GM12875 (cell line): ENCODE measurements around the gene VAV3.

ENCODE experiments used
- H3K4me3 ChIP-seq: one replicate; pipeline ENCODE4 v1.5.1; 2011; ENCODE audit warnings: low read depth, low read length, control low read depth
- TF ChIP-seq, protein P1 (sequence below): IDR thresholded peaks from 2 replicates; pipeline ENCODE4 v1.5.1; 2011; ENCODE audit warnings: low read depth, mild to moderate bottlenecking, control low read depth, inconsistent platforms, low read length, moderate library complexity, borderline replicate concordance; ENCODE audit not compliant: insufficient read depth

Gene VAV3

DNA sequence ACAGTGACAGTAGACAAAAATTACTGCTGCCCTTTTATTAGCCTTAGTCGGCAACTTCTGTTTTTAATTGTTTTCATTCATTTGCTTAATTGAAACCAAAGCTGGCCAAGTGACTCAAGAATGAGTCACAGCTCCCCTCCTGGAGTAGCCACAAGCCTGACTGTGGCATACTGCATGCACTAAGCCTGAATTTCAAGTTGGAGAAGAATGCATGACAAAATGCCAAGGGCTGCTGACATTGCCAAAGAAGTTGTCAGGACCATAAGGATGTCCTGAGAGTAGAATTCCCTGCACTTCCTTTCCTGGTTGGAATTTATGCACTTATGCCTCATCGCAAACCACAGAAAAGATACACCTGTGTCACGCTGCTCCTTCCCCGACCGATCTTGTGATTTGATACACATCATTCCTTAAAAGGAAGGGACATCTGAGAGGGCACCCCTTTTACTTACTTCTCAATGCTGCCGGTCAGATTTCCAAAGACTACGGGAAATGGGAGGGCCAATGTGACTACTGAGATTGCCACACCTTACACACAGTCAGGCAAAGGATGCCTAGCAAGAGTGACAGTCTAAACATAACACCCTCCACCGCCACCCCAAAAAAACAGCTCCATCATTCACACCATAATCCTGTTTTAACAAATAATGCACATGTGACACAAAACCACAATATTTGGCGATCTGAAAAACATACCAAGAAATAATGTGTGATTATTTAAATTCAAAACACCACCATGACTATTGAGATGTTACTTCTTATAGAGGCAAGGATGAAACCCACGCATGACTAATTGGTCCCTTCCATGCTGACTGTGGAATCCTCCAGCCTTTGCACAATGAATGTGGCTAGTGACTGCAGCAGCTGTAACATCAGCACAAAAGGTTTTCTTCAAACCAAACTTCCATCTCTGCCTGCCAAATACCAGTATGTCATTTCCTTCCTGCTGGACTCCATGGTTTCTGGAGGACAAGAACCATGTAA is 28.2 kb downstream of the VAV3 start:
- no peak overlapping the region for H3K4me3 ChIP-seq

DNA sequence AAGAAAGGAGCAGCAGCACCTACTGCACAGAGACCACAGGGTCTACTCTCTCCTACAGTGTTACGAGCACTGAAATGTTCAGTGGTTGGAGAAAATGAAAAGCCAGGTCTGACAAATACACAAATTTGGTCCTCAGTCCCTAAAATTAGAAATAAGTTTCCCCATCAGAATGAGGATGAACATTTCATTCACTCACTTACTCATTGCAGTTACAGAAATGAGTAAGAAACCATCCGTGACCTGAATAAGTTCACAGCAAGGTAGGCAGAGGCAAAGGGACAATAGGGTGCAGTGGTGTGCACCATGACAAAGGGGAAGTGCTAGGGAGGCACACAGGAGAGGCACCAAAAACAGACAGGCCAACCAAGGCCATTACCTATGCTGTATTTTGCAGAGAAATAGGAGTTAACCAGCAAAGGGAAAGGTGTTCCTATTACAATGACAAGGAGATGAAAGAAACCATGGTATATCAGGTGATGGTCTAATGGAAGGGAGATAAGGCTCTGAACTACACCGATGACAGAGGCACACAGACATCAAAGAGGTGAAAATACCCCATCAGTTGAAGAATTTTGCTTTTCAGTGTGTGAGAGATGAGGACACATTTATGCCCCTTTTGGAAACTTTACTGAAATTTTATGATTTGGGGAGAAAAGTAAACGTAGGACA is 29.4 kb downstream of the VAV3 start:
- no peak overlapping the region for H3K4me3 ChIP-seq

More for the DNA sequence above, 28.2 kb downstream of the VAV3 start:
- TF ChIP-seq, protein P1, sequence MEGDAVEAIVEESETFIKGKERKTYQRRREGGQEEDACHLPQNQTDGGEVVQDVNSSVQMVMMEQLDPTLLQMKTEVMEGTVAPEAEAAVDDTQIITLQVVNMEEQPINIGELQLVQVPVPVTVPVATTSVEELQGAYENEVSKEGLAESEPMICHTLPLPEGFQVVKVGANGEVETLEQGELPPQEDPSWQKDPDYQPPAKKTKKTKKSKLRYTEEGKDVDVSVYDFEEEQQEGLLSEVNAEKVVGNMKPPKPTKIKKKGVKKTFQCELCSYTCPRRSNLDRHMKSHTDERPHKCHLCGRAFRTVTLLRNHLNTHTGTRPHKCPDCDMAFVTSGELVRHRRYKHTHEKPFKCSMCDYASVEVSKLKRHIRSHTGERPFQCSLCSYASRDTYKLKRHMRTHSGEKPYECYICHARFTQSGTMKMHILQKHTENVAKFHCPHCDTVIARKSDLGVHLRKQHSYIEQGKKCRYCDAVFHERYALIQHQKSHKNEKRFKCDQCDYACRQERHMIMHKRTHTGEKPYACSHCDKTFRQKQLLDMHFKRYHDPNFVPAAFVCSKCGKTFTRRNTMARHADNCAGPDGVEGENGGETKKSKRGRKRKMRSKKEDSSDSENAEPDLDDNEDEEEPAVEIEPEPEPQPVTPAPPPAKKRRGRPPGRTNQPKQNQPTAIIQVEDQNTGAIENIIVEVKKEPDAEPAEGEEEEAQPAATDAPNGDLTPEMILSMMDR: no peak

DNA sequence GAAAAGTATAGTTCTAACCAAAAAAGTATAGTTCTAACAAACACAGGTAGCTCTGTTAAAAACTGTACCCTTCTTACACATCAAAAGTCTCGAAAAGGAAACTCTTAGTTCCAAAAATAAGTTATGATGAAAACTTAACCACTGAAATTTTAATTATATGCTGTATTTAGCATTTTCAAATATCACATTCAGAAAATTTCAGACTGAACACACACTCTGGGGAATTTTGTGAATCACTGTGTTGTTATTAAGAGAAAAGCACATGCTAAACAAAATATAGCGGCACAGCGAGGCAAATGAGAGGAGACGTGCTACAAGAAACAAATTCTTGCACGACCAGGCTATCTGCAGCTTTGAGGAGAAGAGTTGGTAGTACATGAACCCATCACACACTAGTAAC is 30.4 kb downstream of the VAV3 start:
- TF ChIP-seq, protein P1: no peak
- H3K4me3 ChIP-seq: no peak overlapping the region

More for the DNA sequence above, 29.4 kb downstream of the VAV3 start:
- TF ChIP-seq, protein P1: no peak

DNA sequence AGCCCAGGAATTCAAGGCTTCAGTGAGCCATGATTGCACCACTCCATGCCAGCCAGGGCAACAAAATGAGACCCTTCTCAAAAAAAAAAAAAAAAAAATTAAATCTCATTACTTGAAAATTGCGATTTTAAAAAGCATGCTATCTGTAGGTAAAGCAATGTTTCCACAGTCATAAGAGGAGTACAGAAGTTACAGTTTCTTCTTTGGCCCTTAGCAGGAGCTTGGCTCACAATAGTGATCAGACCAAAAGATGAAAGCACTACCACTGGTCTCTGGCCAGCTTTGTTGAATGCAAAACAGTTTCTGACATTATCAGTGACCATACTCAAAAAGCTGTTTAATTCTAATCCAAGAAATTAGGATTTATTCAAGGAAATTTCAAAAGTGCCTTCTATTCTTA is 31.2 kb downstream of the VAV3 start:
- TF ChIP-seq, protein P1: no peak
- H3K4me3 ChIP-seq: no peak overlapping the region

DNA sequence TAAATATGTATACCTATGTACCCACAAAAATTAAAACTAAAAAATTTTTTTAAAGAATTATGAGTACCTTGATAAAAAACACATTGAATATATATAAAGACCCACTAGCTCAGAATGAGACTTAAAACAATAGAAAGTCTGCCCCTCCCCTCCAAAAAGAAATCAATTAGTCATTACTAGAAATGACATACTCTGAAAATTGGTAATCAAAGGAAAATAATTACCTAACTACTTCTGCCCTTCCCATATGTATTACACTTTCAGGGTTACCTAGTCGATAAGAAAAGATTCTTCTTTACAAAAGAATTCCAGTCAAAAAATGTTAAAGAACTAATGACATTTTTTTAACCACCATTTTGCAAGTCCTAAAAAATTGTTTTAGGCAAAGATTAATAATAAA is 34.7 kb downstream of the VAV3 start:
- no peak overlapping the region for H3K4me3 ChIP-seq
- TF ChIP-seq, protein P1: no peak

DNA sequence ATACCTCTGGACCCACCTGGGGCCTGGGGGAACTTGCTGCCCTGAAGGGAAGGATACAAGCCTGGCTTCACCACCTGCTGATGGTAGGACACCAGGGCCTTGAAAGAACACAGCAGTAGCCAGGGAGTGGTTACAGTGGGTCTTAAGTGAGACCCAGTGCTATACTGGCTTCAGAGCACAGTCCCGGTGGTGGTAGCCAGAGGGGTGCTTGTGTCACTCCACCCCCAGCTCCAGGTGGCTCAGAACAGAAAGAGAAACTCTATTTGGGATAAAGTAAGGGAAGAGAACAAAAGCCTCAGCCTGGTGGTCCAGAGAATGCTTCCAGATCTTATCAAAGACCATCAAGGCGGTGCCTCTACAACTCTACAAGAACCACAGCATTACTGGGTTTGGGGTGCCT is 37.2 kb downstream of the VAV3 start:
- TF ChIP-seq, protein P1: no peak
- H3K4me3 ChIP-seq: no peak overlapping the region
